Esophagus squamous epithelium (tissue), 4 donors: Measurements from ENCODE around the gene FRMD3.

Experiments
- CTCF ChIP-seq, 6 experiments: fragments of 450-650 bp in 4 of 6; fragments of 200-600 bp in 2 of 6; sonication (generic) in 2 of 6; IDR thresholded peaks; one replicate each; pipeline ENCODE4 v1.5.1; 2016 to 2019; ENCODE audit warnings: antibody characterized with exemption in 6 of 6, mild to moderate bottlenecking in 4 of 6, moderate library complexity in 4 of 6
- POLR2A ChIP-seq, 4 donors: fragments of 450-650 bp; IDR thresholded peaks; one replicate each; pipeline ENCODE4 v1.6.1; 2017; ENCODE audit warnings: antibody characterized with exemption in 4 of 4, mild to moderate bottlenecking in 4 of 4, moderate library complexity in 3 of 4

GRCh38 chr9:83267741-83268140, 270.5 kb downstream of the FRMD3 start:
- TF ChIP-seq CTCF (IDR thresholded peaks at IDR 0.05) (no peak), POLR2A (IDR thresholded peaks at IDR 0.05) (no peak)
